GM23338 (cell line): ENCODE results near the gene MS4A7. TPM values are rescaled to one million over a fixed set of nuclear protein-coding genes. Genes with fewer than 3 reads are reported as not detected.

ENCODE experiments used
- ATAC-seq: fragments of 200-7000 bp; cut with Tn5 transposase; 3 replicates; pipeline ENCODE4 v1.9.1; 2020
- DNase-seq: peaks from one replicate; pipeline ENCODE4 v3.0.0-alpha.2; 2015; ENCODE audit warnings: low spot score
- H2AFZ ChIP-seq: fragments of 200-600 bp; sonication (generic); 2 replicates; pipeline ENCODE4 v1.8.0; 2016; ENCODE audit warnings: antibody characterized with exemption, mild to moderate bottlenecking, moderate library complexity
- H3F3A ChIP-seq: fragments of 200-600 bp; sonication (generic); replicated peaks from 2 replicates; pipeline ENCODE4 v1.8.0; 2017; ENCODE audit warnings: antibody characterized with exemption, mixed run types, low read depth
- H3K27ac ChIP-seq: fragments of 200-600 bp; sonication (generic); 2 replicates; pipeline ENCODE4 v1.6.1; 2016; ENCODE audit warnings: low read depth
- H3K27me3 ChIP-seq: fragments of 200-600 bp; sonication (generic); 2 replicates; pipeline ENCODE4 v1.8.0; 2016; ENCODE audit warnings: mild to moderate bottlenecking, mixed run types, moderate library complexity; ENCODE audit not compliant: insufficient read depth
- H3K36me3 ChIP-seq: fragments of 200-600 bp; sonication (generic); 2 replicates; pipeline ENCODE4 v1.8.0; 2016; ENCODE audit warnings: mild to moderate bottlenecking; ENCODE audit not compliant: insufficient read depth
- H3K4me1 ChIP-seq: fragments of 200-600 bp; sonication (generic); 2 replicates; pipeline ENCODE4 v1.8.0; 2016; ENCODE audit warnings: mild to moderate bottlenecking, moderate library complexity; ENCODE audit not compliant: insufficient read depth
- H3K4me2 ChIP-seq: fragments of 200-600 bp; sonication (generic); 2 replicates; pipeline ENCODE4 v1.7.1; 2017; ENCODE audit warnings: mixed run types
- H3K4me3 ChIP-seq: fragments of 200-600 bp; sonication (generic); 2 replicates; pipeline ENCODE4 v1.6.1; 2016; ENCODE audit warnings: mixed run types
- H3K79me2 ChIP-seq: fragments of 200-600 bp; sonication (generic); replicated peaks from 2 replicates; pipeline ENCODE4 v1.8.0; 2017; ENCODE audit warnings: mild to moderate bottlenecking; ENCODE audit not compliant: insufficient read depth
- H3K9me2 ChIP-seq: fragments of 200-600 bp; sonication (generic); 2 replicates; pipeline ENCODE4 v1.8.0; 2017; ENCODE audit not compliant: insufficient read depth
- H4K20me1 ChIP-seq: fragments of 200-600 bp; sonication (generic); replicated peaks from 2 replicates; pipeline ENCODE4 v1.8.0; 2017; ENCODE audit warnings: mild to moderate bottlenecking; ENCODE audit not compliant: insufficient read depth
- H3K27ac Mint-ChIP-seq: 2 replicates; pipeline ENCODE4 v1.8.0; 2020; ENCODE audit warnings: inconsistent platforms, mild to moderate bottlenecking, moderate library complexity, mixed read lengths
- H3K27me3 Mint-ChIP-seq: 3 replicates; pipeline ENCODE4 v1.8.0; 2022; ENCODE audit warnings: low read depth, mild to moderate bottlenecking, moderate library complexity, mixed read lengths, inconsistent platforms; ENCODE audit not compliant: insufficient read depth, poor library complexity
- H3K36me3 Mint-ChIP-seq: 3 replicates; pipeline ENCODE4 v1.8.0; 2021; ENCODE audit warnings: low read depth, mild to moderate bottlenecking, inconsistent platforms, moderate library complexity, mixed read lengths
- H3K4me1 Mint-ChIP-seq: 3 replicates; pipeline ENCODE4 v1.8.0; 2020; ENCODE audit warnings: mild to moderate bottlenecking, inconsistent platforms, mixed read lengths
- H3K4me3 Mint-ChIP-seq: 3 replicates; pipeline ENCODE4 v1.8.0; 2021; ENCODE audit warnings: moderate library complexity, mild to moderate bottlenecking, inconsistent platforms, mixed read lengths
- H3K9me3 Mint-ChIP-seq: 3 replicates; pipeline ENCODE4 v1.8.0; 2020; ENCODE audit warnings: moderate library complexity, mild to moderate bottlenecking, inconsistent platforms, mixed read lengths
- CREB1 ChIP-seq: fragments of 250-450 bp; sonication (Bioruptor Pico); IDR thresholded peaks from 2 replicates; pipeline ENCODE4 v1.5.0; 2020; ENCODE audit warnings: low read depth, mild to moderate bottlenecking, moderate library complexity
- CTCF ChIP-seq, 2 experiments: fragments of 200-600 bp in 1 of 2; sonication (generic) in 1 of 2; conservative IDR thresholded peaks; 2 replicates each; pipeline versions ENCODE4 v1.5.1 to v1.6.1; 2016 to 2017; ENCODE audit warnings: antibody characterized with exemption in 2 of 2, low read depth in 2 of 2, mild to moderate bottlenecking in 2 of 2, moderate library complexity in 1 of 2
- ETS1 ChIP-seq: IDR thresholded peaks from 2 replicates; pipeline ENCODE4 v1.6.1; 2016; ENCODE audit warnings: antibody characterized with exemption
- EZH2 ChIP-seq: fragments of 200-600 bp; sonication (generic); IDR thresholded peaks from one replicate; pipeline ENCODE4 v1.8.0; 2017; ENCODE audit warnings: antibody characterized with exemption, mild to moderate bottlenecking, low read depth; ENCODE audit not compliant: unreplicated experiment
- EZH2phosphoT487 ChIP-seq: fragments of 200-600 bp; sonication (generic); IDR thresholded peaks from one replicate; pipeline ENCODE4 v1.8.1; 2018; ENCODE audit warnings: antibody characterized with exemption; ENCODE audit not compliant: unreplicated experiment
- JUNB ChIP-seq: IDR thresholded peaks from one replicate; pipeline ENCODE4 v1.6.1; 2016; ENCODE audit warnings: antibody characterized with exemption; ENCODE audit not compliant: unreplicated experiment
- NANOG ChIP-seq: IDR thresholded peaks from 2 replicates; pipeline ENCODE4 v1.6.1; 2016; ENCODE audit warnings: antibody characterized with exemption, borderline replicate concordance
- POLR2AphosphoS5 ChIP-seq: IDR thresholded peaks from 2 replicates; pipeline ENCODE4 v1.6.1; 2016; ENCODE audit warnings: antibody characterized with exemption, low read depth
- REST ChIP-seq: IDR thresholded peaks from one replicate; pipeline ENCODE4 v1.6.1; 2018; ENCODE audit warnings: antibody characterized with exemption; ENCODE audit not compliant: unreplicated experiment
- STAT1 ChIP-seq: IDR thresholded peaks from one replicate; pipeline ENCODE4 v1.6.1; 2016; ENCODE audit warnings: antibody characterized with exemption; ENCODE audit not compliant: unreplicated experiment
- ZNF114 ChIP-seq: fragments of 250-450 bp; sonication (Bioruptor Pico); IDR thresholded peaks from 2 replicates; pipeline ENCODE4 v1.5.0; 2020; ENCODE audit warnings: mild to moderate bottlenecking, moderate library complexity
- ZNF331 ChIP-seq: fragments of 250-450 bp; sonication (Bioruptor Pico); IDR thresholded peaks from 2 replicates; pipeline ENCODE4 v1.5.0; 2020; ENCODE audit warnings: low read depth, mild to moderate bottlenecking, moderate library complexity
- polyA plus RNA-seq: library from polyadenylated mRNA; unstranded; fragments of >200 nt; fragmentation: Nextera tagmentation; extraction: Ambion mirVana; gene quantifications from 2 replicates; pipeline ENCODE4 v1.2.1, GENCODE V29; 2016
- total RNA-seq: library from RNA; depleted of rRNA; stranded (reverse); fragments of >200 nt; shearing (Covaris generic); gene quantifications from 2 replicates; pipeline ENCODE4 v1.2.3, GENCODE V29; 2014

Gene MS4A7
- total and polyA plus RNA-seq, 2 experiments from 2014 or later: 0.07 TPM; not detected in 1

- TF ChIP-seq REST: no peak
- TF ChIP-seq ZNF114 (CRISPR knock-in tag): no peak
- TF ChIP-seq CREB1 (CRISPR knock-in tag): no peak
- TF ChIP-seq ETS1: no peak
- TF ChIP-seq POLR2AphosphoS5: no peak
- TF ChIP-seq JUNB: no peak
- no peak for TF ChIP-seq EZH2
- no peak for TF ChIP-seq EZH2phosphoT487
These were observed 12.1 kb downstream of the MS4A7 start (continued) for GRCh38 chr11:60390419-60390818.

- Histone ChIP-seq H3K4me2 (no peak overlapping the region), H3F3A (no peaks in the 10 kb centered on the region), H3K4me3 (no peak overlapping the region), H3K27me3 (no peaks in the 10 kb centered on the region), H2AFZ (peak overlapping the region; percentile 28; the same call in 1 of the 2 replicates), H3K4me1 (no peaks in the 10 kb centered on the region), H3K9me2 (peaks cover 20% of the 10 kb centered on the region), H4K20me1 (no peaks in the 10 kb centered on the region), H3K27ac (no peak overlapping the region), H3K36me3 (no peaks in the 10 kb centered on the region), H3K79me2 (no peaks in the 10 kb centered on the region)
- Mint-ChIP-seq H3K27ac (no peak overlapping the region), H3K9me3 (no peaks in the 10 kb centered on the region), H3K4me1 (peaks cover 9% of the 10 kb centered on the region; the same call in 1 of the 3 replicates), H3K27me3 (peaks cover 1% of the 10 kb centered on the region), H3K36me3 (no peaks in the 10 kb centered on the region), H3K4me3 (no peak overlapping the region)
- no peak for DNase-seq
- ATAC-seq: no peak
- TF ChIP-seq ZNF331 (CRISPR knock-in tag): no peak
- TF ChIP-seq NANOG: no peak
- TF ChIP-seq EZH2: no peak
- TF ChIP-seq REST: no peak
- no peak for TF ChIP-seq CREB1 (CRISPR knock-in tag)
- TF ChIP-seq ETS1: no peak
- no peak for TF ChIP-seq EZH2phosphoT487
- TF ChIP-seq JUNB: no peak
- no peak for TF ChIP-seq ZNF114 (CRISPR knock-in tag)
- no peak for TF ChIP-seq POLR2AphosphoS5
- TF ChIP-seq STAT1: no peak
- no peak for TF ChIP-seq CTCF (conservative IDR thresholded peaks at IDR 0.05; ENCODE audit: low read depth in 2 of 2)
These were observed 14.0 kb downstream of the MS4A7 start for GRCh38 chr11:60392361-60392760.
